ENCODE results near the gene SLC38A4.

GRCh38 chr12:46801293-46801692 lies 24.5 kb downstream of the SLC38A4 start:
- TF ChIP-seq EZH2 (IDR thresholded peaks at IDR 0.05; ENCODE audit: low read depth): no peak
- TF ChIP-seq, protein P1, sequence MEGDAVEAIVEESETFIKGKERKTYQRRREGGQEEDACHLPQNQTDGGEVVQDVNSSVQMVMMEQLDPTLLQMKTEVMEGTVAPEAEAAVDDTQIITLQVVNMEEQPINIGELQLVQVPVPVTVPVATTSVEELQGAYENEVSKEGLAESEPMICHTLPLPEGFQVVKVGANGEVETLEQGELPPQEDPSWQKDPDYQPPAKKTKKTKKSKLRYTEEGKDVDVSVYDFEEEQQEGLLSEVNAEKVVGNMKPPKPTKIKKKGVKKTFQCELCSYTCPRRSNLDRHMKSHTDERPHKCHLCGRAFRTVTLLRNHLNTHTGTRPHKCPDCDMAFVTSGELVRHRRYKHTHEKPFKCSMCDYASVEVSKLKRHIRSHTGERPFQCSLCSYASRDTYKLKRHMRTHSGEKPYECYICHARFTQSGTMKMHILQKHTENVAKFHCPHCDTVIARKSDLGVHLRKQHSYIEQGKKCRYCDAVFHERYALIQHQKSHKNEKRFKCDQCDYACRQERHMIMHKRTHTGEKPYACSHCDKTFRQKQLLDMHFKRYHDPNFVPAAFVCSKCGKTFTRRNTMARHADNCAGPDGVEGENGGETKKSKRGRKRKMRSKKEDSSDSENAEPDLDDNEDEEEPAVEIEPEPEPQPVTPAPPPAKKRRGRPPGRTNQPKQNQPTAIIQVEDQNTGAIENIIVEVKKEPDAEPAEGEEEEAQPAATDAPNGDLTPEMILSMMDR (conservative IDR thresholded peaks at IDR 0.05): no peak

All from PC-9 (cell line).